H9 (cell line): ENCODE results near the gene MGAT5. TPM values are rescaled to one million over a fixed set of nuclear protein-coding genes. Genes with fewer than 3 reads are reported as not detected.

ENCODE experiments used
- DNase-seq: peaks from one replicate; pipeline ENCODE4 v3.0.0-alpha.2; 2017
- H2AFZ ChIP-seq: one replicate; pipeline ENCODE4 v1.6.1; 2013; ENCODE audit warnings: mild to moderate bottlenecking, low read length, control low read depth, moderate library complexity
- H2AK5ac ChIP-seq: 2 replicates; pipeline ENCODE4 v1.6.1; 2013; ENCODE audit warnings: low read length, control low read depth, mixed read lengths; ENCODE audit not compliant: insufficient read length
- H2BK120ac ChIP-seq: one replicate; pipeline ENCODE4 v1.6.1; 2013; ENCODE audit warnings: low read depth, mild to moderate bottlenecking, low read length, control low read depth, inconsistent platforms; ENCODE audit not compliant: poor library complexity, severe bottlenecking
- H2BK12ac ChIP-seq: 2 replicates; pipeline ENCODE4 v1.6.1; 2013; ENCODE audit warnings: low read length, control low read depth, mixed read lengths, low read depth; ENCODE audit not compliant: insufficient read length
- H2BK15ac ChIP-seq: 2 replicates; pipeline ENCODE4 v1.6.1; 2013; ENCODE audit warnings: low read depth, low read length, control low read depth
- H2BK20ac ChIP-seq: one replicate; pipeline ENCODE4 v1.6.1; 2013; ENCODE audit warnings: low read depth, mild to moderate bottlenecking, low read length, control low read depth, inconsistent platforms; ENCODE audit not compliant: poor library complexity, severe bottlenecking
- H2BK5ac ChIP-seq: 2 replicates; pipeline ENCODE4 v1.6.1; 2013; ENCODE audit warnings: low read length, control low read depth, mixed read lengths; ENCODE audit not compliant: insufficient read length
- H3K14ac ChIP-seq: 2 replicates; pipeline ENCODE4 v1.6.1; 2013; ENCODE audit warnings: low read length, control low read depth; ENCODE audit not compliant: insufficient read depth
- H3K18ac ChIP-seq: 2 replicates; pipeline ENCODE4 v1.6.1; 2013; ENCODE audit warnings: low read depth, mild to moderate bottlenecking, mixed read lengths, low read length, control low read depth; ENCODE audit not compliant: insufficient read length
- H3K23ac ChIP-seq: 2 replicates; pipeline ENCODE4 v1.6.1; 2013; ENCODE audit warnings: low read length, control low read depth, mixed read lengths, low read depth; ENCODE audit not compliant: insufficient read length
- H3K23me2 ChIP-seq: 2 replicates; pipeline ENCODE4 v1.6.1; 2013; ENCODE audit warnings: low read depth, mild to moderate bottlenecking, mixed read lengths, low read length, control low read depth; ENCODE audit not compliant: insufficient read length, poor library complexity, severe bottlenecking
- H3K27ac ChIP-seq: 2 replicates; pipeline ENCODE4 v1.5.1; 2013; ENCODE audit warnings: low read length, control low read depth, mixed read lengths, low read depth; ENCODE audit not compliant: insufficient read length
- H3K27me3 ChIP-seq: 2 replicates; pipeline ENCODE4 v1.6.1; 2013; ENCODE audit warnings: low read length, control low read depth, inconsistent platforms; ENCODE audit not compliant: insufficient read depth
- H3K4ac ChIP-seq: 2 replicates; pipeline ENCODE4 v1.6.1; 2013; ENCODE audit warnings: low read depth, mild to moderate bottlenecking, control low read depth, inconsistent platforms, low read length, moderate library complexity
- H3K4me1 ChIP-seq: 2 replicates; pipeline ENCODE4 v1.6.1; 2013; ENCODE audit warnings: low read length, control low read depth, inconsistent platforms; ENCODE audit not compliant: insufficient read depth
- H3K4me2 ChIP-seq: 2 replicates; pipeline ENCODE4 v1.6.1; 2013; ENCODE audit warnings: low read length, control low read depth, mixed read lengths; ENCODE audit not compliant: insufficient read length, insufficient read depth
- H3K56ac ChIP-seq: 2 replicates; pipeline ENCODE4 v1.6.1; 2013; ENCODE audit warnings: low read depth, mild to moderate bottlenecking, mixed read lengths, low read length, control low read depth; ENCODE audit not compliant: insufficient read length
- H3K79me1 ChIP-seq: 2 replicates; pipeline ENCODE4 v1.6.1; 2013; ENCODE audit warnings: low read depth, mild to moderate bottlenecking, moderate library complexity, low read length, control low read depth, inconsistent platforms; ENCODE audit not compliant: insufficient read depth, poor library complexity, severe bottlenecking
- H3K79me2 ChIP-seq: 2 replicates; pipeline ENCODE4 v1.6.1; 2013; ENCODE audit warnings: low read length, control low read depth, inconsistent platforms; ENCODE audit not compliant: insufficient read depth
- H3K9ac ChIP-seq: 2 replicates; pipeline ENCODE4 v1.6.1; 2013; ENCODE audit warnings: low read length, control low read depth, mixed read lengths; ENCODE audit not compliant: insufficient read length; ENCODE audit errors: extremely low read depth
- H3K9me3 ChIP-seq: one replicate; pipeline ENCODE4 v1.6.1; 2013; ENCODE audit warnings: low read depth, low read length, inconsistent platforms; ENCODE audit not compliant: control insufficient read depth
- H3T11ph ChIP-seq: one replicate; pipeline ENCODE4 v1.6.1; 2013; ENCODE audit warnings: mild to moderate bottlenecking, low read length, control low read depth, inconsistent platforms
- H4K20me1 ChIP-seq: one replicate; pipeline ENCODE4 v1.6.1; 2013; ENCODE audit not compliant: control insufficient read depth, insufficient read length, insufficient read depth
- H4K5ac ChIP-seq: 2 replicates; pipeline ENCODE4 v1.6.1; 2013; ENCODE audit warnings: low read depth, mild to moderate bottlenecking, mixed read lengths, low read length, control low read depth; ENCODE audit not compliant: insufficient read length
- H4K8ac ChIP-seq: replicated peaks from 2 replicates; pipeline ENCODE4 v1.6.1; 2013; ENCODE audit warnings: low read length, control low read depth, mixed read lengths, low read depth; ENCODE audit not compliant: insufficient read length
- H4K91ac ChIP-seq: 2 replicates; pipeline ENCODE4 v1.6.1; 2013; ENCODE audit warnings: low read depth, mild to moderate bottlenecking, moderate library complexity, mixed read lengths, low read length, control low read depth; ENCODE audit not compliant: insufficient read length
- H3K27ac Mint-ChIP-seq, 3 experiments: 2 replicates in 2 of 3; 3 replicates in 1 of 3; pipeline ENCODE4 v1.8.0; 2020 to 2021; ENCODE audit warnings: mixed read lengths in 3 of 3, mild to moderate bottlenecking in 1 of 3, moderate library complexity in 1 of 3
- H3K27me3 Mint-ChIP-seq: 2 replicates; pipeline ENCODE4 v1.8.0; 2021; ENCODE audit warnings: low read depth, mild to moderate bottlenecking, moderate library complexity, mixed read lengths
- H3K36me3 Mint-ChIP-seq, 3 experiments: 2 replicates in 2 of 3; 3 replicates in 1 of 3; pipeline ENCODE4 v1.8.0; 2020 to 2021; ENCODE audit warnings: low read depth in 3 of 3, mixed read lengths in 3 of 3; ENCODE audit not compliant: insufficient read depth in 1 of 3
- H3K4me1 Mint-ChIP-seq, 2 experiments: 2 replicates each; pipeline ENCODE4 v1.8.0; 2020; ENCODE audit warnings: mixed read lengths in 2 of 2
- H3K4me3 Mint-ChIP-seq, 2 experiments: 2 replicates in 1 of 2; 3 replicates in 1 of 2; pipeline ENCODE4 v1.8.0; 2020 to 2021; ENCODE audit warnings: mild to moderate bottlenecking in 2 of 2, mixed read lengths in 2 of 2, moderate library complexity in 1 of 2
- H3K9me3 Mint-ChIP-seq, 2 experiments: 2 replicates in 1 of 2; 3 replicates in 1 of 2; pipeline ENCODE4 v1.8.0; 2020; ENCODE audit warnings: mild to moderate bottlenecking in 2 of 2, mixed read lengths in 2 of 2, moderate library complexity in 1 of 2
- CTCF ChIP-seq: fragments of 200-600 bp; sonication (generic); conservative IDR thresholded peaks from 3 replicates; pipeline ENCODE4 v1.8.0; 2021; ENCODE audit warnings: antibody characterized with exemption, mild to moderate bottlenecking
- WGBS: extraction: QIAGEN DNeasy Blood & Tissue Kit; methylation state at CpG from one replicate; pipeline ENCODE4 v1.1.7; 2013; ENCODE audit warnings: missing lambda C conversion rate, low lambda C conversion rate, mixed read lengths; ENCODE audit not compliant: insufficient read length; ENCODE audit errors: extremely low coverage; 5-methylcytosine and 5-hydroxymethylcytosine counted together
- total RNA-seq: library from RNA; stranded (reverse); gene quantifications from 2 replicates; pipeline ENCODE4 v1.2.1, GENCODE V29; 2021

Gene MGAT5
- total RNA-seq, 1 experiment from 2014 or later, result 25.7 TPM

GRCh38 chr2:134269972-134270735, 16.3 kb downstream of the MGAT5 start:
- Mint-ChIP-seq H3K27me3 (peaks cover 1% of the 10 kb centered on the region), H3K9me3 (no peaks in the 10 kb centered on the region), H3K4me1 (peaks cover 2 to 9% of the 10 kb centered on the region in 2 experiments), H3K27ac (no peak overlapping the region), H3K4me3 (no peak overlapping the region), H3K36me3 (no peaks in the 10 kb centered on the region; a peak in 3 of 7 replicates)
- no peak overlapping the region for H2BK120ac ChIP-seq
- H3K9me3 ChIP-seq, result no peaks in the 10 kb centered on the region
- H2BK20ac ChIP-seq, result no peak overlapping the region
- no peak overlapping the region for H4K91ac ChIP-seq
- H3K4ac ChIP-seq, result no peak overlapping the region
- no peak overlapping the region for H3K23ac ChIP-seq
- no peak overlapping the region for H2AK5ac ChIP-seq
- no peak overlapping the region for H2BK15ac ChIP-seq
- no peak overlapping the region for H3K4me2 ChIP-seq
- H3K79me2 ChIP-seq, result no peaks in the 10 kb centered on the region
- H3K56ac ChIP-seq, result no peak overlapping the region
- H3K4me1 ChIP-seq, result no peaks in the 10 kb centered on the region
- H3K23me2 ChIP-seq, result no peaks in the 10 kb centered on the region
- H3K14ac ChIP-seq, result no peak overlapping the region
- no peak overlapping the region for H3K9ac ChIP-seq
- no peak overlapping the region for H2AFZ ChIP-seq
- H4K5ac ChIP-seq, result no peak overlapping the region
- no peak overlapping the region for H2BK5ac ChIP-seq
- WGBS, result no CpG with 5 or more reads among the region's 7 CpGs
- TF ChIP-seq CTCF, result no peak
- no peak overlapping the region for H3K27ac ChIP-seq
- no peak overlapping the region for H4K8ac ChIP-seq
- H3K27me3 ChIP-seq, result no peaks in the 10 kb centered on the region
- no peak overlapping the region for H3T11ph ChIP-seq
- H3K79me1 ChIP-seq, result no peaks in the 10 kb centered on the region
- H2BK12ac ChIP-seq, result no peak overlapping the region
- DNase-seq, result no peak
- H3K18ac ChIP-seq, result no peak overlapping the region
- no peaks in the 10 kb centered on the region for H4K20me1 ChIP-seq
